K562 (cell line): Measurements from ENCODE around the gene FAM228A.

ENCODE experiments used
- ARID3B ChIP-seq: fragments of 250-450 bp; sonication (Bioruptor Pico); IDR thresholded peaks from 2 replicates; pipeline ENCODE4 v1.4.0; 2020; ENCODE audit warnings: borderline replicate concordance
- CHD4 ChIP-seq: fragments of 200-600 bp; sonication (generic); IDR thresholded peaks from 3 replicates; pipeline ENCODE4 v1.6.1; 2012; ENCODE audit warnings: low read depth, mild to moderate bottlenecking, mixed read lengths, low read length, inconsistent platforms; ENCODE audit not compliant: insufficient read depth, insufficient replicate concordance, poor library complexity, severe bottlenecking
- GTF2F1 ChIP-seq: IDR thresholded peaks from 2 replicates; pipeline ENCODE4 v1.6.1; 2011; ENCODE audit warnings: low read depth, low read length, improper control_type of control experiment
- MIER1 ChIP-seq: fragments of 450-650 bp; IDR thresholded peaks from 2 replicates; pipeline ENCODE4 v1.6.1; 2016; ENCODE audit warnings: antibody characterized with exemption, mild to moderate bottlenecking, low read depth
- MXI1 ChIP-seq: IDR thresholded peaks from 2 replicates; pipeline ENCODE4 v1.6.1; 2011; ENCODE audit warnings: low read depth, mild to moderate bottlenecking, improper control_type of control experiment, low read length
- NKRF ChIP-seq: fragments of 450-650 bp; IDR thresholded peaks from 2 replicates; pipeline ENCODE4 v1.6.1; 2016; ENCODE audit warnings: borderline replicate concordance
- SMC3 ChIP-seq: conservative IDR thresholded peaks from 2 replicates; pipeline ENCODE4 v1.6.1; 2011; ENCODE audit warnings: low read depth, low read length, improper control_type of control experiment; ENCODE audit not compliant: insufficient read depth
- ZZZ3 ChIP-seq: fragments of 450-650 bp; IDR thresholded peaks from 2 replicates; pipeline ENCODE4 v1.6.1; 2016; ENCODE audit warnings: antibody characterized with exemption, mild to moderate bottlenecking, moderate library complexity

GRCh38 chr2:24174851-24175277 is at the start of gene FAM228A:
- TF ChIP-seq NKRF (no peak), MXI1 (no peak), SMC3 (no peak), ZZZ3 (no peak), GTF2F1 (no peak), CHD4 (no peak), ARID3B (CRISPR knock-in tag) (no peak), MIER1 (no peak)
